Thymus (tissue), 11 donors: ENCODE results near the gene FA2H. TPM values are rescaled to one million over a fixed set of nuclear protein-coding genes. Genes with fewer than 3 reads are reported as not detected.

ENCODE experiments used
- DNase-seq, 9 donors: peaks; one replicate each; pipeline ENCODE4 v3.0.0-alpha.2; 2013; ENCODE audit warnings: low spot score in 9 of 9, low read depth in 6 of 9, missing footprints in 1 of 9
- H3K27ac ChIP-seq, 2 donors: one replicate each; pipeline ENCODE4 v1.5.1; 2013; ENCODE audit warnings: control low read depth in 1 of 2, low read depth in 1 of 2, low read length in 1 of 2, mild to moderate bottlenecking in 1 of 2, moderate library complexity in 1 of 2
- H3K27me3 ChIP-seq, 2 donors: one replicate each; pipeline ENCODE4 v1.5.1; 2013; ENCODE audit warnings: low read length in 1 of 2; ENCODE audit not compliant: control insufficient read depth in 2 of 2, insufficient read depth in 1 of 2
- H3K36me3 ChIP-seq, 2 donors: one replicate each; pipeline ENCODE4 v1.5.1; 2013; ENCODE audit warnings: low read length in 1 of 2, mild to moderate bottlenecking in 1 of 2, moderate library complexity in 1 of 2; ENCODE audit not compliant: control insufficient read depth in 2 of 2, insufficient read depth in 2 of 2
- H3K4me1 ChIP-seq, 2 donors: one replicate each; pipeline ENCODE4 v1.5.1; 2013; ENCODE audit warnings: low read length in 2 of 2; ENCODE audit not compliant: control insufficient read depth in 2 of 2, insufficient read depth in 2 of 2
- H3K4me3 ChIP-seq, 2 donors: one replicate each; pipeline ENCODE4 v1.5.1; 2013; ENCODE audit warnings: low read length in 2 of 2, control low read depth in 1 of 2, mild to moderate bottlenecking in 1 of 2
- H3K9me3 ChIP-seq, 2 donors: one replicate each; pipeline ENCODE4 v1.5.1; 2013; ENCODE audit warnings: low read length in 1 of 2, mild to moderate bottlenecking in 1 of 2; ENCODE audit not compliant: control insufficient read depth in 2 of 2, insufficient read depth in 1 of 2
- WGBS: extraction: QIAGEN DNeasy Blood & Tissue Kit; methylation state at CpG from one replicate; pipeline ENCODE4 v1.1.7; 2013; 5-methylcytosine and 5-hydroxymethylcytosine counted together
- polyA plus RNA-seq: library from polyadenylated mRNA; stranded (reverse); fragments of 200-250 nt; gene quantifications from one replicate; pipeline ENCODE4 v1.2.3, GENCODE V29; 2013
- total RNA-seq: library from RNA; stranded (reverse); fragments of 120-200 nt; gene quantifications from one replicate; pipeline ENCODE4 v1.2.4, GENCODE V29; 2013
- donor health status: healthy.

FA2H gene
- total and polyA plus RNA-seq, 2 donors, result 2.0 to 2.9 TPM

DNA sequence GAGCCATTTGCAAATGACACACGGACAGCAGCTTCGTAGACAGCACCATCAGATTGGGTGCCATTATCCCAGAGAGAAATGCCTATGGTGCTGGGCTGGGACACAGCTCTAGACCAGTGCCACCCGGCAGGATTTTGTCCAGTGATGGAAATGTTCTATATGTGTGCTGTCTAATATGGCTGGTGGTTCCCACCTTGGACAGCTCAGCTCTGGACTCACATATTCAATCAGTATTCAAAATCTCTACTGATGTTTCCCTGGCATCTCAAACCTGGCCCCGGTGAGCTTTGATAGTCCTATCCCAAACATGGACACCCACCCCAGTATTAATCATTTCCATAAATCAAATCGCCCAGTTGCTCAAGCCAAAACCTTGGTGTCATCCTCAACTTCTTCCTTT is 23.0 kb downstream of the FA2H start:
- Histone ChIP-seq H3K4me3 (no peak overlapping the region), H3K27me3 (peaks cover 0 to 5% of the 10 kb centered on the region in 2 donors), H3K27ac (no peak overlapping the region), H3K36me3 (no peaks in the 10 kb centered on the region), H3K4me1 (peaks cover 0 to 16% of the 10 kb centered on the region in 2 donors), H3K9me3 (no peaks in the 10 kb centered on the region)
- DNase-seq, result no peak
- WGBS, result 98% methylated on average over 5 of the region's 5 CpGs

DNA sequence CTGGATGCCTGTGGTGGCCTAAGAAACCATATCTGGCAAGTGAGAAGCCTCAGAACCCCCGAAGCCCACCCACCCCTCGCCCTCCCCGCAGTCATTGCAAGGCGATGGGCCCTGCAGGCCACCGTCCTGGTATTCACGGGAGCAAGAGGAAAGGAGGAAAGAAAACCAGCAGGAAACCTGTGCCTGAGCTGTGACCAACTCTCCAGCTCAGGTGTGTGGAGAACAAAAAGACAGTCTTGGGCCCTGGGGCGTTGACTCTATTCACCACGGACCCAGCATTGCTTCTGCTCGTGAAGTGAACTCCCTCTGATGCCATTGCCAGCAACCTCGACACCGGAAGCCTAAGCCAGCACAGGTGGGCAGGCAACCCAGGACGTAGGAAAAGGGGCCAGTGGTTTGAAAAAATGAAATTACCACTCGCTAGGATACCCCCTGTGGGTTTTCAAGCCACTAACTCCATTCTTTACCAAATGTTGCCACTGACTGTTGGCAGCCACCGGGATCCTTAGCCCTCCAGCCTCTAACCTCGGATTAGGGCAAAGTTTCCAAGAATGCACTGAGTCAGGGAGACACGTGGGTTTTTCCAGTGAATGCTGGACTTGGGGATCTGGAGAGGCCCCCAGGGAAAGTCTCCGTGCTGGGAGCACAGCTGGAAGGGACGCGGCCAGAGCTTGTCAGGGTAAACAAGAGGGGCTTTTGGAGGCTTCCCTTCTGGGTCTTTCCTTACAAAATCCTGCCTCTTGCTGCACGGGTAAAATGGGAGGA is 25.1 kb downstream of the FA2H start:
- H3K4me1 ChIP-seq, result peaks cover 0 to 18% of the 10 kb centered on the region in 2 donors
- no peak for DNase-seq
- H3K27ac ChIP-seq, result no peak overlapping the region
- H3K36me3 ChIP-seq, result no peaks in the 10 kb centered on the region
- no peaks in the 10 kb centered on the region for H3K27me3 ChIP-seq
- no peak overlapping the region for H3K4me3 ChIP-seq
- no peaks in the 10 kb centered on the region for H3K9me3 ChIP-seq
- WGBS, result 80% methylated on average over 20 of the region's 20 CpGs

DNA sequence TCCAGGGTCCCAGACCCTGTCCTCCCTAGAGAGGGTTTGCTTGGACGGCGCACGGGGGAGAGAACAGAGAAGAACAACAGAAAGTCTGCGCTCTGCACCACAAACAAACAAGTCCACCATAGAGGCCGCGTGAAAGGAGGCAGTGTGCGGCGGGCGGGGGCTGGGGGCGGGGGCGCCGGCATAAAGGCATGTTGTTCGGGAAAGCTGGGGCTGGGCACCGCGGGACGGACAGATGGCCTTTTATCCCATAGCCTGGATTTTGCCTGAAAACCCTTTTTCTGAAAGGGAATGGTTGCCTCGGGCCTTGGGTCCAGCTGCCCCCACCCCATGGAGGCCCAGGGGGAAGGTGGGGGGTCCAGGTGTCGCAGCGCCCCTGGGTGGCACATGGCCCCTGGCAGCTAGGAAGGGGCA is 26.0 kb downstream of the FA2H start:
- no peaks in the 10 kb centered on the region for H3K27me3 ChIP-seq
- H3K4me3 ChIP-seq, result no peak overlapping the region
- peaks cover 0 to 20% of the 10 kb centered on the region in 2 donors for H3K4me1 ChIP-seq
- WGBS, result 96% methylated on average over 19 of the region's 19 CpGs
- no peak overlapping the region for H3K27ac ChIP-seq
- H3K9me3 ChIP-seq, result no peaks in the 10 kb centered on the region
- DNase-seq, result no peak
- no peaks in the 10 kb centered on the region for H3K36me3 ChIP-seq

DNA sequence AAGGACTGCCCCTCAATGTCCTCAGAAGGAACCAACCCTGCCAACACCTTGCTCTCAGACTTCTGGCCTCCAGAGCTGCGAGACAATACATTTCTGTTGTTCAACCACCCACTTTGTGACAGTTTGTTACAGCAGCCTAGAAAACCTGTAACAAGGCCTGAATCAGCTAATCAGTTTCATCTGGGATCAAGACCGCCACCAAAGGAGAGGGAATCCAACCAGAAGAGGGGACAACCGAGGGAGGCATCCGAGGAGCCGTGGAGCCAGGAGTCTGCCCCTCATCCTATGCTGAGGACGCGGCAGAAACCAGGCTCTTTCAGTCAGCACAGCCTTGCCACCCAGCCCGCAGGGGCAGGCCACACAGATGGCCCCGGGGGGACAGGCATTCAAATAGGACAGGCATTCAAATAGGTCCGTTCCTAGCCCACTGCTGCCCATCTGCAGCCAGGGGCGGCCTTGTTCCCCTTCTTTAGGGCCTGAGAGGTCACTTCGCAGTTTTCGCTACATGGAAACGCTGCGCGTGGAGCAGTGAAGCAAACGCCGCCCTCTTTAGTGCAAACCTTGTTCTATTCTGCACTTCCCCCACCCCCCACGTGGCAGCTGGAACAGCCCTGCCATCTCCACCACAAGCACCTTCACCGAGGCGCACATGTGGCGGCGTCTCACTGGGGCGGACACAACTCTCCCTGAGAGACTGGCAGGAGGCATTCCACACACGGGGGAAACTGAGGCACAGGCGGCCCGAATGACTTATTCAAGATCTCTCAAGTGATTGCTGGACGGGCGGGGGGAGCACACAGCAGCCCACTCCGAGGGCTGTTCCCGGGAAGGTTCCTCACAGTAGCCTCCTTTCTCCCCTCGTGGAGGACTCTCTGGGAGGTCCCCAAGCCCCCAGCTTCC is 26.7 kb downstream of the FA2H start:
- Histone ChIP-seq H3K27me3 (no peaks in the 10 kb centered on the region), H3K27ac (no peak overlapping the region), H3K4me1 (peaks cover 4 to 26% of the 10 kb centered on the region in 2 donors), H3K4me3 (no peak overlapping the region), H3K36me3 (no peaks in the 10 kb centered on the region), H3K9me3 (no peaks in the 10 kb centered on the region)
- 93% methylated on average over 32 of the region's 32 CpGs for WGBS
- no peak for DNase-seq

DNA sequence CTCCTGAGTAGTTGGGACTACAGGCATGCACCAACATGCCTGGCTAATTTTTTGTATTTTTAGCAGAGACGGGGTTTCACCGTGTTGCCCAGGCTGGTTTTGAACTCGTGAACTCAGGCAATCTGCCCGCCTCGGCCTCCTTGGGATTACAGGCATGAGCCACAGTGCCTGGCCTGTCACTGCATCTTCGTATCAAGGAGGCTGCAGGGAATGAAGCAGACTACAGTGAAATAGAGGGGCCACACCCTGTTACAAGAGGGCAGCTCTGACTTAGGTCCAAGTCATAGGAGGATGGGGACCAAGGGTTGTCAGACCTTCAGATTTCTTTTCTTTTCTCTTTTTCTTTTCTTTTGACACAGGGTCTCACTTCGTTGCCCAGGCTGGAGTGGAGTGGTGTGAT is 28.7 kb downstream of the FA2H start:
- Histone ChIP-seq H3K4me3 (no peak overlapping the region), H3K9me3 (no peaks in the 10 kb centered on the region), H3K4me1 (peaks cover 8 to 38% of the 10 kb centered on the region in 2 donors), H3K36me3 (no peaks in the 10 kb centered on the region), H3K27me3 (no peaks in the 10 kb centered on the region), H3K27ac (no peak overlapping the region)
- WGBS, result 96% methylated on average over 7 of the region's 7 CpGs
- no peak for DNase-seq

DNA sequence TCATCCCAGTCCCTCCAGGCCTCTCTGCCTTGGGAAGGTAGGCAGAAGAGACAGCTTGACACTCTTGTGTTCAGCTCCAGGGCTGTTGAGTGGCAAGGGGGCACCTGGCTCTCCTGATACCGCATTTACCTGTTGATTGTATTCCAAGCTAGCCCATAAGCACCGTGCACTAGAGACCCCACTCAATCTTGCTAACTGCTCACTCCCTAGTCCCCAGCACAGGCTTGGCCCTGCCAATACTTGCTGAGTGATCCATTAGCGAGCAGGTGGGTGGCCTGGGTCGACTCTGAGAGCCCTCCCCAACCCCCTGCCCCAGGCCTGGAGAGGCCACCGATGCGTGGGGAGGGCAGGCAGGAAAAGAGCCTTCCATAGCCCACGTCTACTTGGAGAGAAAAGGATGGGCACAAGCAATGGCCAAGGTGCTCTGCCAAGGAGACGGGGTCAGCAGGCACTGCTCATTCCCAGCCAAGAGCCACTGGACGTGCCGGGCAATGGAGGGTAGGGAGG is 29.5 kb downstream of the FA2H start:
- Histone ChIP-seq H3K4me3 (no peak overlapping the region), H3K36me3 (no peaks in the 10 kb centered on the region), H3K4me1 (peaks cover 12 to 42% of the 10 kb centered on the region in 2 donors), H3K27me3 (no peaks in the 10 kb centered on the region), H3K27ac (no peak overlapping the region), H3K9me3 (no peaks in the 10 kb centered on the region)
- no peak for DNase-seq
- 96% methylated on average over 10 of the region's 10 CpGs for WGBS

DNA sequence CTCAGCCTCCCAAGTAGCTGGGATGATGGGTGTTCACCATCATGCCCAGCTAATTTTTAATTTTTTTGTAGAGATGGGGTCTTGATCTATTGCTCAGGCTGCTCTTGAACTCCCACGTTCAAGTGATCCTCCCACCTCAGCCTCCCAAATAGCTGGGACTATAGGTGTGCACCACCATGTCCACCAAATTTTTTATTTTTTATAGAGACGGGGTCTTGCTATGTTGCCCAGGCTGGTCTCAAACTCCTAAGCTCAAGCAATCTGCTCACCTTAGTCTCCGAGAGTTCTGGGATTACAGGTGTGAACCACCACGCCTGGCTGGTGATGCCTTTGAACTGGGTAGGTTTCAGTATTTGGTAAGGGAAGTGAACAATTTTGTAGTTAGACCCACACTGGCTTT is 30.1 kb downstream of the FA2H start:
- Histone ChIP-seq H3K36me3 (no peaks in the 10 kb centered on the region), H3K4me1 (peaks cover 12 to 38% of the 10 kb centered on the region in 2 donors), H3K9me3 (no peaks in the 10 kb centered on the region), H3K27ac (peak overlapping the region in 1 of 2 donors; percentile 34), H3K27me3 (no peaks in the 10 kb centered on the region), H3K4me3 (no peak overlapping the region)
- no peak for DNase-seq
- WGBS, result 97% methylated on average over 4 of the region's 4 CpGs

DNA sequence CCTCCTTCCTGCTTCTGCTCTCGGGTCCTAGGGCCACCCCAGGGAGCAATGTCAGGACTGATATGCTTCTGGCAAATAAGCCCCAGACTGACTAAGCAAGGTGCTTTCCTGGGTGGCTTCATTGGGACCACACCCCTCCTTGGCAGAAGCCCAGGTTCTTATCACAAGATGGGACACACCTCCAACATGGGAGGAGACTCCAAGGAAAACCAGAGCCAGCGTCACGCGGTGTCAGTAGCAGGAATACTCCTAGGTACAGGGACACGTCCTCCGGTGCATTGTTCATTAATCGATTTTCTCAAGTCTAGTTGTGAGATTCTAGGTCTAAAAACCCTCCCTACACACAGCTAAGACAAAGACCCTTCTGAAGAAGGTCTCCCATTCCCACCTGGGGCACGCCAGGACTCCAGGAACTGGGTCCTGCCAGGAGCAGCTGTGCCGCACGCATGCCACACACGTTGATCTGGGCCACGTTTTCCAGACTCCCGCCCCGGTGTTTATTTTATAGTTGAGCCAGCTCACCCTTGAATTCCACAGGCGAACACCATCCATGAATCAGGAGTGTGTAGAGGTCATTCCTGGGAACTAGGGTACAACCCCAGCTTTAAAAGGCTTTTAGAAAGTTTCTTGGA is 30.8 kb downstream of the FA2H start:
- DNase-seq, result no peak
- Histone ChIP-seq H3K27ac (peak overlapping the region in 1 of 2 donors; percentile 34), H3K27me3 (no peaks in the 10 kb centered on the region), H3K4me1 (peaks cover 12 to 39% of the 10 kb centered on the region in 2 donors), H3K4me3 (no peak overlapping the region), H3K36me3 (peaks cover 0 to 2% of the 10 kb centered on the region in 2 donors), H3K9me3 (no peaks in the 10 kb centered on the region)
- 85% methylated on average over 15 of the region's 15 CpGs for whole genome bisulfite sequencing
